H9 (cell line): ENCODE data around the gene RNGTT. TPM values are rescaled to one million over a fixed set of nuclear protein-coding genes. Genes with fewer than 3 reads are reported as not detected.

Experiments
- DNase-seq: peaks from one replicate; pipeline ENCODE4 v3.0.0-alpha.2; 2017
- H2AFZ ChIP-seq: one replicate; pipeline ENCODE4 v1.6.1; 2013; ENCODE audit warnings: mild to moderate bottlenecking, low read length, control low read depth, moderate library complexity
- H2AK5ac ChIP-seq: 2 replicates; pipeline ENCODE4 v1.6.1; 2013; ENCODE audit warnings: low read length, control low read depth, mixed read lengths; ENCODE audit not compliant: insufficient read length
- H2BK120ac ChIP-seq: one replicate; pipeline ENCODE4 v1.6.1; 2013; ENCODE audit warnings: low read depth, mild to moderate bottlenecking, low read length, control low read depth, inconsistent platforms; ENCODE audit not compliant: poor library complexity, severe bottlenecking
- H2BK12ac ChIP-seq: 2 replicates; pipeline ENCODE4 v1.6.1; 2013; ENCODE audit warnings: low read length, control low read depth, mixed read lengths, low read depth; ENCODE audit not compliant: insufficient read length
- H2BK15ac ChIP-seq: 2 replicates; pipeline ENCODE4 v1.6.1; 2013; ENCODE audit warnings: low read depth, low read length, control low read depth
- H2BK20ac ChIP-seq: one replicate; pipeline ENCODE4 v1.6.1; 2013; ENCODE audit warnings: low read depth, mild to moderate bottlenecking, low read length, control low read depth, inconsistent platforms; ENCODE audit not compliant: poor library complexity, severe bottlenecking
- H2BK5ac ChIP-seq: 2 replicates; pipeline ENCODE4 v1.6.1; 2013; ENCODE audit warnings: low read length, control low read depth, mixed read lengths; ENCODE audit not compliant: insufficient read length
- H3K14ac ChIP-seq: 2 replicates; pipeline ENCODE4 v1.6.1; 2013; ENCODE audit warnings: low read length, control low read depth; ENCODE audit not compliant: insufficient read depth
- H3K18ac ChIP-seq: 2 replicates; pipeline ENCODE4 v1.6.1; 2013; ENCODE audit warnings: low read depth, mild to moderate bottlenecking, mixed read lengths, low read length, control low read depth; ENCODE audit not compliant: insufficient read length
- H3K23ac ChIP-seq: 2 replicates; pipeline ENCODE4 v1.6.1; 2013; ENCODE audit warnings: low read length, control low read depth, mixed read lengths, low read depth; ENCODE audit not compliant: insufficient read length
- H3K23me2 ChIP-seq: 2 replicates; pipeline ENCODE4 v1.6.1; 2013; ENCODE audit warnings: low read depth, mild to moderate bottlenecking, mixed read lengths, low read length, control low read depth; ENCODE audit not compliant: insufficient read length, poor library complexity, severe bottlenecking
- H3K27ac ChIP-seq: 2 replicates; pipeline ENCODE4 v1.5.1; 2013; ENCODE audit warnings: low read length, control low read depth, mixed read lengths, low read depth; ENCODE audit not compliant: insufficient read length
- H3K27me3 ChIP-seq: 2 replicates; pipeline ENCODE4 v1.6.1; 2013; ENCODE audit warnings: low read length, control low read depth, inconsistent platforms; ENCODE audit not compliant: insufficient read depth
- H3K4ac ChIP-seq: 2 replicates; pipeline ENCODE4 v1.6.1; 2013; ENCODE audit warnings: low read depth, mild to moderate bottlenecking, control low read depth, inconsistent platforms, low read length, moderate library complexity
- H3K4me1 ChIP-seq: 2 replicates; pipeline ENCODE4 v1.6.1; 2013; ENCODE audit warnings: low read length, control low read depth, inconsistent platforms; ENCODE audit not compliant: insufficient read depth
- H3K4me2 ChIP-seq: 2 replicates; pipeline ENCODE4 v1.6.1; 2013; ENCODE audit warnings: low read length, control low read depth, mixed read lengths; ENCODE audit not compliant: insufficient read length, insufficient read depth
- H3K56ac ChIP-seq: 2 replicates; pipeline ENCODE4 v1.6.1; 2013; ENCODE audit warnings: low read depth, mild to moderate bottlenecking, mixed read lengths, low read length, control low read depth; ENCODE audit not compliant: insufficient read length
- H3K79me1 ChIP-seq: 2 replicates; pipeline ENCODE4 v1.6.1; 2013; ENCODE audit warnings: low read depth, mild to moderate bottlenecking, moderate library complexity, low read length, control low read depth, inconsistent platforms; ENCODE audit not compliant: insufficient read depth, poor library complexity, severe bottlenecking
- H3K79me2 ChIP-seq: 2 replicates; pipeline ENCODE4 v1.6.1; 2013; ENCODE audit warnings: low read length, control low read depth, inconsistent platforms; ENCODE audit not compliant: insufficient read depth
- H3K9ac ChIP-seq: 2 replicates; pipeline ENCODE4 v1.6.1; 2013; ENCODE audit warnings: low read length, control low read depth, mixed read lengths; ENCODE audit not compliant: insufficient read length; ENCODE audit errors: extremely low read depth
- H3K9me3 ChIP-seq: one replicate; pipeline ENCODE4 v1.6.1; 2013; ENCODE audit warnings: low read depth, low read length, inconsistent platforms; ENCODE audit not compliant: control insufficient read depth
- H3T11ph ChIP-seq: one replicate; pipeline ENCODE4 v1.6.1; 2013; ENCODE audit warnings: mild to moderate bottlenecking, low read length, control low read depth, inconsistent platforms
- H4K20me1 ChIP-seq: one replicate; pipeline ENCODE4 v1.6.1; 2013; ENCODE audit not compliant: control insufficient read depth, insufficient read length, insufficient read depth
- H4K5ac ChIP-seq: 2 replicates; pipeline ENCODE4 v1.6.1; 2013; ENCODE audit warnings: low read depth, mild to moderate bottlenecking, mixed read lengths, low read length, control low read depth; ENCODE audit not compliant: insufficient read length
- H4K8ac ChIP-seq: replicated peaks from 2 replicates; pipeline ENCODE4 v1.6.1; 2013; ENCODE audit warnings: low read length, control low read depth, mixed read lengths, low read depth; ENCODE audit not compliant: insufficient read length
- H4K91ac ChIP-seq: 2 replicates; pipeline ENCODE4 v1.6.1; 2013; ENCODE audit warnings: low read depth, mild to moderate bottlenecking, moderate library complexity, mixed read lengths, low read length, control low read depth; ENCODE audit not compliant: insufficient read length
- H3K27ac Mint-ChIP-seq, 3 experiments: 2 replicates in 2 of 3; 3 replicates in 1 of 3; pipeline ENCODE4 v1.8.0; 2020 to 2021; ENCODE audit warnings: mixed read lengths in 3 of 3, mild to moderate bottlenecking in 1 of 3, moderate library complexity in 1 of 3
- H3K27me3 Mint-ChIP-seq: 2 replicates; pipeline ENCODE4 v1.8.0; 2021; ENCODE audit warnings: low read depth, mild to moderate bottlenecking, moderate library complexity, mixed read lengths
- H3K36me3 Mint-ChIP-seq, 3 experiments: 2 replicates in 2 of 3; 3 replicates in 1 of 3; pipeline ENCODE4 v1.8.0; 2020 to 2021; ENCODE audit warnings: low read depth in 3 of 3, mixed read lengths in 3 of 3; ENCODE audit not compliant: insufficient read depth in 1 of 3
- H3K4me1 Mint-ChIP-seq, 2 experiments: 2 replicates each; pipeline ENCODE4 v1.8.0; 2020; ENCODE audit warnings: mixed read lengths in 2 of 2
- H3K4me3 Mint-ChIP-seq, 2 experiments: 2 replicates in 1 of 2; 3 replicates in 1 of 2; pipeline ENCODE4 v1.8.0; 2020 to 2021; ENCODE audit warnings: mild to moderate bottlenecking in 2 of 2, mixed read lengths in 2 of 2, moderate library complexity in 1 of 2
- H3K9me3 Mint-ChIP-seq, 2 experiments: 2 replicates in 1 of 2; 3 replicates in 1 of 2; pipeline ENCODE4 v1.8.0; 2020; ENCODE audit warnings: mild to moderate bottlenecking in 2 of 2, mixed read lengths in 2 of 2, moderate library complexity in 1 of 2
- WGBS: extraction: QIAGEN DNeasy Blood & Tissue Kit; methylation state at CpG from one replicate; pipeline ENCODE4 v1.1.7; 2013; ENCODE audit warnings: missing lambda C conversion rate, low lambda C conversion rate, mixed read lengths; ENCODE audit not compliant: insufficient read length; ENCODE audit errors: extremely low coverage; 5-methylcytosine and 5-hydroxymethylcytosine counted together
- total RNA-seq: library from RNA; stranded (reverse); gene quantifications from 2 replicates; pipeline ENCODE4 v1.2.1, GENCODE V29; 2021
- TF ChIP-seq, protein P1 (sequence below): fragments of 200-600 bp; sonication (generic); conservative IDR thresholded peaks from 3 replicates; pipeline ENCODE4 v1.8.0; 2021; ENCODE audit warnings: antibody characterized with exemption, mild to moderate bottlenecking

RNGTT gene
- total RNA-seq, 1 experiment from 2014 or later, result 20.5 TPM

DNA sequence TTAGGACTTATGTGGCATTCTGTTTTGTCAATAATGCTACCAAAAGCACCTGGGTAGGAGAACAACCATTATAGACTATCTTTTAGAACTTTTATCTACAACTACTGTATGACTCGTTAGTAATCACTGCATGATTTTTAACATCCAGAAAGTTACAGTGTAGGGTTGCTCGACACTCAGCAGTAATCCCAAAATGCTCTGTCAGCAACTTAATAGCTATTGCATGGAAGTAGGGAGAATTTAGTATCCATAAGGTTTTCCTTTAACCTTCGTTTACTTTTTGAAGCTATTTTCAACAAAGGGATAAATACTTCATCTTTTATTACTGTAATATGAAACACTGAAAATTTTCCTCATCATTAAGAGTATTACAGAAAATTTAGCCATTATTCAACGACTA lies 309.5 kb downstream of the RNGTT start:
- no peak overlapping the region for H3K9ac ChIP-seq
- H3K27me3 Mint-ChIP-seq, result no peaks in the 10 kb centered on the region
- H3K23ac ChIP-seq, result no peak overlapping the region
- H4K5ac ChIP-seq, result no peak overlapping the region
- peaks cover 3 to 9% (median 8%) of the 10 kb centered on the region in 3 experiments; a peak in 3 of 7 replicates for H3K36me3 Mint-ChIP-seq
- no peak for DNase-seq
- H3K9me3 ChIP-seq, result no peaks in the 10 kb centered on the region
- H3T11ph ChIP-seq, result no peak overlapping the region
- H3K4me1 Mint-ChIP-seq, result no peaks in the 10 kb centered on the region
- H4K8ac ChIP-seq, result no peak overlapping the region
- H3K18ac ChIP-seq, result no peak overlapping the region
- no peak overlapping the region for H2AFZ ChIP-seq
- no peak overlapping the region for H2AK5ac ChIP-seq
- H2BK15ac ChIP-seq, result no peak overlapping the region
- H3K14ac ChIP-seq, result no peak overlapping the region
- H3K56ac ChIP-seq, result no peak overlapping the region
- H2BK5ac ChIP-seq, result no peak overlapping the region
- H3K27ac Mint-ChIP-seq, result no peak overlapping the region
- peaks cover 0 to under 1% of the 10 kb centered on the region in 2 experiments; a peak in 1 of 5 replicates for H3K9me3 Mint-ChIP-seq
- H4K91ac ChIP-seq, result no peak overlapping the region
- H4K20me1 ChIP-seq, result no peaks in the 10 kb centered on the region
- no peak overlapping the region for H3K4ac ChIP-seq
- no peaks in the 10 kb centered on the region for H3K4me1 ChIP-seq
- peaks cover 4% of the 10 kb centered on the region for H3K23me2 ChIP-seq
- no peaks in the 10 kb centered on the region for H3K79me2 ChIP-seq
- no peak overlapping the region for H2BK120ac ChIP-seq
- no peak overlapping the region for H3K27ac ChIP-seq
- H3K4me2 ChIP-seq, result no peak overlapping the region
- no peak overlapping the region for H2BK12ac ChIP-seq
- WGBS, result no CpG with 5 or more reads among the region's 4 CpGs
- H3K79me1 ChIP-seq, result no peaks in the 10 kb centered on the region
- TF ChIP-seq, protein P1, sequence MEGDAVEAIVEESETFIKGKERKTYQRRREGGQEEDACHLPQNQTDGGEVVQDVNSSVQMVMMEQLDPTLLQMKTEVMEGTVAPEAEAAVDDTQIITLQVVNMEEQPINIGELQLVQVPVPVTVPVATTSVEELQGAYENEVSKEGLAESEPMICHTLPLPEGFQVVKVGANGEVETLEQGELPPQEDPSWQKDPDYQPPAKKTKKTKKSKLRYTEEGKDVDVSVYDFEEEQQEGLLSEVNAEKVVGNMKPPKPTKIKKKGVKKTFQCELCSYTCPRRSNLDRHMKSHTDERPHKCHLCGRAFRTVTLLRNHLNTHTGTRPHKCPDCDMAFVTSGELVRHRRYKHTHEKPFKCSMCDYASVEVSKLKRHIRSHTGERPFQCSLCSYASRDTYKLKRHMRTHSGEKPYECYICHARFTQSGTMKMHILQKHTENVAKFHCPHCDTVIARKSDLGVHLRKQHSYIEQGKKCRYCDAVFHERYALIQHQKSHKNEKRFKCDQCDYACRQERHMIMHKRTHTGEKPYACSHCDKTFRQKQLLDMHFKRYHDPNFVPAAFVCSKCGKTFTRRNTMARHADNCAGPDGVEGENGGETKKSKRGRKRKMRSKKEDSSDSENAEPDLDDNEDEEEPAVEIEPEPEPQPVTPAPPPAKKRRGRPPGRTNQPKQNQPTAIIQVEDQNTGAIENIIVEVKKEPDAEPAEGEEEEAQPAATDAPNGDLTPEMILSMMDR, result no peak
- H2BK20ac ChIP-seq, result no peak overlapping the region
- no peak overlapping the region for H3K4me3 Mint-ChIP-seq
- H3K27me3 ChIP-seq, result no peaks in the 10 kb centered on the region
